OCI-LY3 (cell line): Measurements from ENCODE around the gene ME3.

ENCODE experiments used
- H2AFZ ChIP-seq: fragments of 200-600, 300-600 bp; shearing (Covaris generic); 2 replicates; pipeline ENCODE4 v1.6.0; 2014; ENCODE audit warnings: antibody characterized with exemption, low read depth, low read length
- H3K27ac ChIP-seq: fragments of 200-600, 300-600 bp; sonication (generic); 2 replicates; pipeline ENCODE4 v1.5.1; 2014; ENCODE audit warnings: mild to moderate bottlenecking, low read length, moderate library complexity, mixed read lengths
- H3K27me3 ChIP-seq: fragments of 200-600, 300-600 bp; sonication (generic); 2 replicates; pipeline ENCODE4 v1.6.1; 2014; ENCODE audit warnings: low read depth, low read length, mixed read lengths
- H3K36me3 ChIP-seq: fragments of 200-600, 300-600 bp; sonication (generic); replicated peaks from 2 replicates; pipeline ENCODE3; 2014; ENCODE audit warnings: low read depth, low read length, mixed read lengths
- H3K4me1 ChIP-seq: fragments of 300-600, 200-600 bp; sonication (generic); 2 replicates; pipeline ENCODE4 v1.6.1; 2014; ENCODE audit warnings: low read length, mixed read lengths
- H3K4me2 ChIP-seq: fragments of 200-600, 300-600 bp; sonication (generic); 2 replicates; pipeline ENCODE4 v1.6.1; 2014; ENCODE audit warnings: low read length, mixed read lengths
- H3K4me3 ChIP-seq: fragments of 300-600, 200-600 bp; sonication (generic); 2 replicates; pipeline ENCODE4 v1.5.1; 2014; ENCODE audit warnings: antibody characterized with exemption, mild to moderate bottlenecking, low read length, moderate library complexity
- H3K79me2 ChIP-seq: fragments of 300-600, 200-600 bp; shearing (Covaris generic); 2 replicates; pipeline ENCODE4 v1.6.1; 2014; ENCODE audit warnings: mild to moderate bottlenecking, low read length, mixed read lengths
- H3K9ac ChIP-seq: fragments of 300-600, 200-600 bp; shearing (Covaris generic); 2 replicates; pipeline ENCODE4 v1.6.0; 2014; ENCODE audit warnings: mild to moderate bottlenecking, low read length, moderate library complexity
- H3K9me3 ChIP-seq: fragments of 200-600, 300-600 bp; shearing (Covaris generic); 2 replicates; pipeline ENCODE4 v1.6.1; 2014; ENCODE audit warnings: low read length, mixed read lengths; ENCODE audit not compliant: insufficient read depth
- H4K20me1 ChIP-seq: fragments of 200-600, 300-600 bp; sonication (generic); 2 replicates; pipeline ENCODE4 v1.6.1; 2016; ENCODE audit warnings: low read length, mixed read lengths; ENCODE audit not compliant: insufficient read depth
- CTCF ChIP-seq: fragments of 200-600, 300-600 bp; sonication (generic); IDR thresholded peaks from 2 replicates; pipeline ENCODE4 v1.5.1; 2014; ENCODE audit warnings: antibody characterized with exemption, low read length, low read depth
- EZH2phosphoT487 ChIP-seq: fragments of 200-600 bp; shearing (Covaris generic); IDR thresholded peaks from 2 replicates; pipeline ENCODE4 v1.6.1; 2018; ENCODE audit warnings: antibody characterized with exemption, mixed run types, low read depth

ME3 gene

GRCh38 chr11:86576946-86577624 lies 95.3 kb downstream of the ME3 start:
- H3K9ac ChIP-seq = no peak overlapping the region
- no peak for TF ChIP-seq EZH2phosphoT487
- TF ChIP-seq CTCF = no peak
- no peaks in the 10 kb centered on the region for H3K36me3 ChIP-seq
- no peak overlapping the region for H2AFZ ChIP-seq
- no peaks in the 10 kb centered on the region for H3K4me1 ChIP-seq
- H3K79me2 ChIP-seq = no peaks in the 10 kb centered on the region
- no peaks in the 10 kb centered on the region for H3K9me3 ChIP-seq
- no peak overlapping the region for H3K4me3 ChIP-seq
- H3K27me3 ChIP-seq = peaks cover 23% of the 10 kb centered on the region
- H4K20me1 ChIP-seq = no peaks in the 10 kb centered on the region
- no peak overlapping the region for H3K4me2 ChIP-seq
- H3K27ac ChIP-seq = no peak overlapping the region

GRCh38 chr11:86575927-86576326 lies 96.5 kb downstream of the ME3 start:
- H3K4me2 ChIP-seq = no peak overlapping the region
- TF ChIP-seq CTCF (no peak), EZH2phosphoT487 (no peak)
- H3K36me3 ChIP-seq = no peaks in the 10 kb centered on the region
- no peaks in the 10 kb centered on the region for H3K79me2 ChIP-seq
- H2AFZ ChIP-seq = no peak overlapping the region
- H3K9me3 ChIP-seq = no peaks in the 10 kb centered on the region
- H3K4me3 ChIP-seq = no peak overlapping the region
- H3K4me1 ChIP-seq = no peaks in the 10 kb centered on the region
- no peak overlapping the region for H3K9ac ChIP-seq
- H3K27me3 ChIP-seq = peaks cover 17% of the 10 kb centered on the region
- no peaks in the 10 kb centered on the region for H4K20me1 ChIP-seq
- H3K27ac ChIP-seq = no peak overlapping the region

GRCh38 chr11:86575208-86575855 lies 97.1 kb downstream of the ME3 start:
- Histone ChIP-seq H3K4me1 (no peaks in the 10 kb centered on the region), H3K4me3 (no peak overlapping the region), H3K9ac (no peak overlapping the region), H4K20me1 (no peaks in the 10 kb centered on the region), H2AFZ (no peak overlapping the region), H3K9me3 (no peaks in the 10 kb centered on the region), H3K36me3 (no peaks in the 10 kb centered on the region), H3K27me3 (peaks cover 17% of the 10 kb centered on the region), H3K4me2 (no peak overlapping the region), H3K27ac (no peak overlapping the region), H3K79me2 (no peaks in the 10 kb centered on the region)
- TF ChIP-seq CTCF (no peak), EZH2phosphoT487 (no peak)

- Histone ChIP-seq H3K4me1 (no peaks in the 10 kb centered on the region), H3K27me3 (peaks cover 17% of the 10 kb centered on the region), H3K27ac (no peak overlapping the region), H3K36me3 (no peaks in the 10 kb centered on the region), H2AFZ (no peak overlapping the region), H4K20me1 (no peaks in the 10 kb centered on the region), H3K4me3 (no peak overlapping the region), H3K9ac (no peak overlapping the region), H3K4me2 (no peak overlapping the region), H3K9me3 (no peaks in the 10 kb centered on the region), H3K79me2 (no peaks in the 10 kb centered on the region)
- TF ChIP-seq EZH2phosphoT487 (no peak), CTCF (no peak)
Measured at GRCh38 chr11:86574493-86575207, 97.8 kb downstream of the ME3 start.
